GM21515 (cell line): ENCODE data around the gene LTV1.

Source experiments
- ATAC-seq: cut with Tn5 transposase; IDR thresholded peaks from one replicate; pipeline ENCODE4 v1.9.1; 2021; ENCODE audit not compliant: unreplicated experiment

The LTV1 gene

GRCh38 chr6:143884216-143884900, 41.2 kb downstream of the LTV1 start:
- ATAC-seq: no peak

- ATAC-seq: no peak
These were observed 42.0 kb downstream of the LTV1 start for GRCh38 chr6:143885116-143885515.

- no peak for ATAC-seq
These were observed 51.5 kb downstream of the LTV1 start for GRCh38 chr6:143894655-143895054.

GRCh38 chr6:143896126-143896860, 53.2 kb downstream of the LTV1 start:
- no peak for ATAC-seq

- no peak for ATAC-seq
These were observed 57.2 kb downstream of the LTV1 start for GRCh38 chr6:143900358-143900757.

GRCh38 chr6:143901885-143902750, 59.0 kb downstream of the LTV1 start:
- peak; percentile 96 for ATAC-seq

- ATAC-seq: no peak
These were observed 59.7 kb downstream of the LTV1 start for GRCh38 chr6:143902827-143903226.

GRCh38 chr6:143911028-143911427, 67.9 kb downstream of the LTV1 start:
- no peak for ATAC-seq

GRCh38 chr6:143912671-143913070, 69.5 kb downstream of the LTV1 start:
- no peak for ATAC-seq
